ENCODE data around the gene SRRM1.

GRCh38 chr1:24659993-24660665, 17.0 kb downstream of the SRRM1 start:
- TF ChIP-seq CTCF (IDR thresholded peaks at IDR 0.05; ENCODE audit: insufficient read depth, low read length) (no peak), POLR2AphosphoS5 (IDR thresholded peaks at IDR 0.05; ENCODE audit: low read depth) (no peak), GABPA (IDR thresholded peaks at IDR 0.05; ENCODE audit: low read depth) (no peak), REST (IDR thresholded peaks at IDR 0.05; ENCODE audit: insufficient replicate concordance, low read depth) (no peak)

All from HL-60 (cell line).